ENCODE data around the gene REPS1. TPM values are rescaled to one million over a fixed set of nuclear protein-coding genes. Genes with fewer than 3 reads are reported as not detected.

Gene REPS1
- total RNA-seq, 1 donor from 2014 or later = 58.8 TPM

GRCh38 chr6:138907167-138907566, 80.9 kb downstream of the REPS1 start:
- intact Hi-C loops (cut with micrococcal nuclease) = no loop called here

GRCh38 chr6:138897031-138897430, 91.0 kb downstream of the REPS1 start:
- POLR2A ChIA-PET = no interaction called here
- no peak for ATAC-seq (ENCODE audit: low read depth)
- H3K36me3 Mint-ChIP-seq (ENCODE audit: low read depth) = peaks cover 22% of the 10 kb centered on the region
- no peaks in the 10 kb centered on the region for H3K27me3 Mint-ChIP-seq
- peaks cover 5% of the 10 kb centered on the region for H3K4me1 Mint-ChIP-seq
- H3K27ac Mint-ChIP-seq = no peak overlapping the region
- H3K9me3 Mint-ChIP-seq = no peaks in the 10 kb centered on the region
- CTCF ChIA-PET = no interaction called here
- intact Hi-C loops (cut with micrococcal nuclease) = no loop called here
- H3K4me3 Mint-ChIP-seq = no peak overlapping the region
- TF ChIP-seq CTCF (IDR thresholded peaks at IDR 0.05) = no peak
- no peak for DNase-seq

More at GRCh38 chr6:138907167-138907566, 80.9 kb downstream of the REPS1 start:
- no peak for TF ChIP-seq CTCF (IDR thresholded peaks at IDR 0.05)
- DNase-seq = no peak
- Mint-ChIP-seq H3K9me3 (no peaks in the 10 kb centered on the region), H3K27ac (no peak overlapping the region), H3K27me3 (no peaks in the 10 kb centered on the region), H3K4me3 (no peak overlapping the region), H3K4me1 (peaks cover 6% of the 10 kb centered on the region), H3K36me3 (ENCODE audit: low read depth) (peaks cover 78% of the 10 kb centered on the region)
- ATAC-seq (ENCODE audit: low read depth) = no peak
- ChIA-PET POLR2A (interaction anchor here (0.9 kb wide), 1 partner anchor 80 kb away, joined by 4 read pairs; no protein-coding TSS in a partner anchor), CTCF (no interaction called here)

GRCh38 chr6:138896104-138896756, 91.8 kb downstream of the REPS1 start:
- H3K9me3 Mint-ChIP-seq = no peaks in the 10 kb centered on the region
- intact Hi-C loops (cut with micrococcal nuclease) = no loop called here
- TF ChIP-seq CTCF (IDR thresholded peaks at IDR 0.05) = no peak
- no peaks in the 10 kb centered on the region for H3K27me3 Mint-ChIP-seq
- peaks cover 19% of the 10 kb centered on the region for H3K36me3 Mint-ChIP-seq (ENCODE audit: low read depth)
- peaks cover 5% of the 10 kb centered on the region for H3K4me1 Mint-ChIP-seq
- DNase-seq (no peak), ATAC-seq (ENCODE audit: low read depth) (no peak)
- ChIA-PET CTCF (no interaction called here), POLR2A (no interaction called here)
- H3K4me3 Mint-ChIP-seq = no peak overlapping the region
- no peak overlapping the region for H3K27ac Mint-ChIP-seq

GRCh38 chr6:138891255-138891986, 96.6 kb downstream of the REPS1 start:
- TF ChIP-seq CTCF (IDR thresholded peaks at IDR 0.05) = no peak
- ATAC-seq (ENCODE audit: low read depth) (no peak), DNase-seq (no peak)
- POLR2A ChIA-PET = no interaction called here
- H3K27me3 Mint-ChIP-seq = no peaks in the 10 kb centered on the region
- intact Hi-C loops (cut with micrococcal nuclease) = no loop called here
- no peak overlapping the region for H3K27ac Mint-ChIP-seq
- CTCF ChIA-PET = interaction anchor here (0.8 kb wide), 1 partner anchor 473 kb away, joined by 3 read pairs; no protein-coding TSS in a partner anchor
- peaks cover 5% of the 10 kb centered on the region for H3K4me1 Mint-ChIP-seq
- H3K4me3 Mint-ChIP-seq = no peak overlapping the region
- peaks cover 4% of the 10 kb centered on the region for H3K9me3 Mint-ChIP-seq
- no peaks in the 10 kb centered on the region for H3K36me3 Mint-ChIP-seq (ENCODE audit: low read depth)

- H3K4me1 Mint-ChIP-seq = peaks cover 4% of the 10 kb centered on the region
- H3K36me3 Mint-ChIP-seq (ENCODE audit: low read depth) = no peaks in the 10 kb centered on the region
- no peak overlapping the region for H3K27ac Mint-ChIP-seq
- no peak overlapping the region for H3K4me3 Mint-ChIP-seq
- no peaks in the 10 kb centered on the region for H3K9me3 Mint-ChIP-seq
- DNase-seq (no peak), ATAC-seq (ENCODE audit: low read depth) (no peak)
- no peak for TF ChIP-seq CTCF (IDR thresholded peaks at IDR 0.05)
- intact Hi-C loops (cut with micrococcal nuclease) = no loop called here
- ChIA-PET POLR2A (no interaction called here), CTCF (no interaction called here)
- no peaks in the 10 kb centered on the region for H3K27me3 Mint-ChIP-seq
These were observed 102.8 kb downstream of the REPS1 start for GRCh38 chr6:138885156-138885819.
